NCI-H69 (cell line): ENCODE results near the gene AMDHD2.
A peak's percentile ranks its signal among the peaks of the same experiment; 100 is the strongest.
"Not testable (repeated sequence)": the region's sequence is repeated elsewhere in the genome, so short reads cannot be mapped to it uniquely, and the experiment has no call there.

ENCODE experiments used
- DNase-seq: peaks from one replicate; lab custom pipeline; 2025; lab: John Stamatoyannopoulos, UW

AMDHD2 gene

DNA sequence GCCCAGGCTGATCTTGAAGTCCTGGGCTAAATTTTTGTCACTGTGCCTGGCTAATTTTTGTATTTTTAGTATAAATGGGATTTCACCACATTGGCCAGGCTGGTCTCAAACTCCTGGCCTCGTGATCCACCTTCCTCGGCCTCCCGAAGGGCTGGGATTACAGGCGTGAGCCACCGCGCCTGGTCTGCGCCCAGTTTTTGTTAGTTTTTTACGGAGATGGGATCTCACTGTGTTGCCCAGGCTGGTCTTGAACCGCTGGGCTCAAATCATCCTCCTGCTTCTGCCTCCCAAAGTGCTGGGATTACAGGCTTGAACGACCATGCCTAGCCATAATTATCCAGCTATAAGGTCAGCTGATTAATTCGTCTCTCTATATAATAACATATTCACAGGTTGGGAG is 13.7 kb downstream of the AMDHD2 start:
- no peak for DNase-seq

DNA sequence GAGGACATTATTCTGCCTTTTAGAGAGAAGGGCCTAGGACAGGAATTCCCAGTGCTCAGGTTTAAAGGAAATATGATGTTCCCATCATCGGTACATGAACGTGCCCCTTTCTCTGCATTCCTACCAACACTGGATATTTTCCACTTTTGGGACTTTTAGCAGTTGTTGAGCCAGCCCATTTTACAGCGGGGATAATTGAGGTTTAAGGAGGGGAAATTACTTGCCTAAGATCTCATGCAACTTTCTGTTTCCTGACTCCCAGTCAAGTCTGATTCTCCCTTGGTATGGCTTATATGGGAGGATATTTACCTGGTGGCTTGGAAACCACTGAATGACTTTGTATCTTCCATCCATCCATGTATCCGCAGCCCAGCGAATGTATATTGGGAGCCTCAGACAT is 14.2 kb downstream of the AMDHD2 start:
- DNase-seq, result not testable (repeated sequence)

DNA sequence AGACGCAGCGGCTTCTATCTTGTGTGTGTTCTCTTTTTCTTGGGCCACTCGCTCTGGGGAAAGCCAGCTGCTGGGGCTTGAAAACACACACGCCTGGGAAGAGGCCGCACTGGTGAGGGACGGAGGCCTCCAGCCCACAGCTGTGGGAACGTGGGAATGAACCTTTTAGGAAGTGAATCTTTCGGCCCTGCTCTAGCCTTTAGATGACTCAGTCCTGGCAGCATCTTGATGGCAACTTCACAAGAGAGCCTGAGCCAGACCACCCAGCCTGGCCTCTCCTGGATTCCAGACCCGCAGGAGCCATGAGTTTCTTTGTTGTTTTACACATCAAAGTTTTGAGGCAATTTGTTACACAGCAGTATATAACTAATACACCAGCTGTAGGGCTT is 15.4 kb downstream of the AMDHD2 start:
- DNase-seq, result no peak

DNA sequence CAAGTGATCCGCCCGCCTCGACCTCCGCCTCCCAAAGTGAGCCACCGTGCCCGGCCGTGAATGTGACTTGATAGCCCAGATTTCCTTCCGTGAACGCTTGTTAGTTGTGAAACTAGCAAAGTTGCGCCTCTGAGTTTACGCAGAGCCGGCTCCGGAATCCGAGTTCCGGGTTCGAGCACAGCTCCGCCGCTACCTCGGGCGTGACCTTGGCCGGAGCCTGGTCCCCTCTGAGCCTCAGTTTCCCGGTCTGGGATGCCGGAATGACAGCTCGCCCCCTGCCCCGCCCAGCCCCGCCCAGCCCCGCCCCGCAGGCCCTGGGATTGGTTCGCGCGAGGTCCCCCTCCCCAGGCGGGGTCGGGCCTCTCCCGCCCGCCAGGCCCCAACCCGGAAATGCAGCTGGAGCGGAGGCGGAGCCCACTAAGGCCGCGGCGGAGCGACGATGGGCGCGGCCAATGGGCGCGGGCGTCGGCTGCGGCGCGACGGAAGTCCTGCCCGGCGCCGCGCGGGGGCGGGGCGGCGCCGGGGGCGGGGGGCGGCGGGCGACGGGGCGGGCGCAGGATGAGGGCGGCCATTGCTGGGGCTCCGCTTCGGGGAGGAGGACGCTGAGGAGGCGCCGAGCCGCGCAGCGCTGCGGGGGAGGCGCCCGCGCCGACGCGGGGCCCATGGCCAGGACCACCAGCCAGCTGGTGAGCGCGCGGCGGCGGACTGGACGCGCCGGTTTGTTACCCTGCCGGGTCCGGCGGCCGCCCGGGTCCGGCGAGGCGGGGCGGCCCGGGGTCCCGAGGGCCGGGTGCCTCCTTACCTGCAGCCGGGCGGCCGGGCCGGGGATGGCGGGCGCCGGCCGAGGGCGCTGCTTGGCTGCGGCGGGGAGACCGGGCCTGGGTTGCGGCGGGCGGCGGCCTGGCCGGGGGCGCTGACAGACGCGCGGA is 17.5 kb downstream of the AMDHD2 start, which contains the start of gene PDPK1:
TSS of gene PDPK1 (plus strand) at position 571 of the 929 bp plus-strand sequence. CDS start at position 663, 92 bp downstream.
- peak; percentile 99 for DNase-seq

DNA sequence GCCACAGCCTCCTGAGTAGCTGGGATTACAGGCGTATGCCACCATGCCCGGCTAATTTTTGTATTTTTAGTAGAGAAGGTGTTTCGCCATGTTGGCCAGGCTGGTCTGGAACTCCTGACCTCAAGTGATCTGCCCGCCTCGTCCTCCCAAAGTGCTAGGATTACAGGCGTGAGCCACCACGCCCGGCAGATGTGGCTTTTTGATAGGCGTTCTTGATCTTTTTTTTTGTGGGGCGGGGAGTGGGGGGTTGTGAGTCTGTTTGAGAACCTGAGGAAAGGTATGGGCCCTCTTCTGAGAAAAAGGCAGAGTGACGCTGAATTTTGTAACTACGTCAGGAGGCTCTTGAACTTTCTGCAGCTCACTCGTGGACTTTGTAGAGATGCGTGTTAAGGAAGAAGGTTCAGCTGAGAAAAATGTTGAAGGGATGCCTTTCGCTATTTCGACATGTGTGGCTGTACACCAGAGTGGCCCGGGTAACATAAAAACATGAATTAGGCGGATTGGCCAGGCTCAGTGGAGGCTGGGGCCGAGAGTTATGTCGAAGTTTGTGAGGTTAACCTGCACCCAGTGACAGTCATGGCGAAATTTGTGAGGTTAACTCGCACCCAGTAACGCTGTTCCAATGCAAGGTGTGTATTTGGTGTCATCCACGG is 19.1 kb downstream of the AMDHD2 start:
- DNase-seq, result not testable (repeated sequence)

DNA sequence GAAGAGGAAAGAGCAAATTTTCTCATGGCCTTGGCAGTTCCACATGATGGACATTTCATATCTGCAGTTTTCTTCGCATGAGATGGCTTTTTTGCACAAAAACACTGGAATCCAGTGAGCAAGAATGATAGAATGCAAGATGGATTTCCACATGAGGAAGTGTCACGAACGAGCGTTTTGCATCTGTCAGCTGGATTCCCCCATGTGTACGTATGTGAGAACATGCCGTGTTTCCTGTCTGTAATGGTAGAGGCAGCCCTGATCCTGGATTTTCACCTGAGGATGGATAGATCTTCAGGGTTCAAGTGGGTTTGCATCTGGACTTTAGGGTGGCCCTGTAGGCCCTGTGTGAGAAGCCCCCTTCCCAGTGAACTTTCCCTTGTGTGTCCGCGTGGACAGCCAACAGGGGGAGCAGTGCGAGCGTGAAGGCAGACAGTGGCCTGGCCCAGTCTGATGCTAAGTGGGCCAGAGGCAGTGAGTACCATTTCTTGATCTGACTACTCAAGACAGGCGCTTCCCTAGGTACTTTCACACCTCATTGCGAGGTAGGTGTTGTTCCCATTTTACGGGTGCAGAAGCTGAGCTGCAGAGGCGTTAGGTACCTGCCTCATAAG is 19.8 kb downstream of the AMDHD2 start:
- not testable (repeated sequence) for DNase-seq

DNA sequence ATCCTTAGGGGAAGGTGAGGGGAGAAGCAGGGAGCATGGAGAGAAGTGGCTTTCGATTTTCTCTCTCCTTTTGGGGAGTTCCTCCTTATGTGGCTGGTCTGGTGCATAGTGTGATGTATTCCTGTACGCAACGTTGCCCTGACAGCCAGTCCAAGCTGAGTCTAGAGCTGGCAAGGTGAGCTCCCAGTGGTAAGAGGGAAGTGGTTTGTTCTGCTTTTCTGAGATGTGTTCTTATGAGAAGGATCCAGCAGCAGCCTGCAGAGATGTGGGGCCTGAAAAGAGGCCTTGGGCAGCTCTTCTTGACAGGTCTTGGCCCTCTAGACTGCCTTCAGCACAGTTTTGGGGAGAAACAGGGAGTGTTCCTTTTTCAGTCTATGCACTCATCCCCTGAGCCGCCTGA is 20.7 kb downstream of the AMDHD2 start:
- not testable (repeated sequence) for DNase-seq

DNA sequence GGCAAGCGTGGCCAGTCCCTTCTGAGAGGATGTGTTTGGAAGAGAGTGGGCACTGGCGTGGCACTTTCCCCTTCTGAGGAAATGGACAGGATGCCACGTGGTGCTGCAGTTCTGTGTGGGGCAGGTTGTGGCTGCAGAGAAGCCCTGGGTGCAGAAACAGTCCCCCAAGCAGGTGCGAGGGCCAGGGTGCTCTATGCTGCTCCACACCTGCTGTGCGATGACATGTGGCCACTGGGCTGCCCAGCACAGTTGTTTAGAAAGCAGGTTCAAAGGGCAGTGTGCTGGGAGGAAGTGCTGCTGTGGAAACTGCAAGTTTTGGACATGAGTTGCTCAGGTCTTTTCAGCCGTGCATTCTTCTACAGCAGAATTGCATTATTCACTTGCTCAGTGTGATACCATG is 21.2 kb downstream of the AMDHD2 start:
- DNase-seq, result not testable (repeated sequence)

DNA sequence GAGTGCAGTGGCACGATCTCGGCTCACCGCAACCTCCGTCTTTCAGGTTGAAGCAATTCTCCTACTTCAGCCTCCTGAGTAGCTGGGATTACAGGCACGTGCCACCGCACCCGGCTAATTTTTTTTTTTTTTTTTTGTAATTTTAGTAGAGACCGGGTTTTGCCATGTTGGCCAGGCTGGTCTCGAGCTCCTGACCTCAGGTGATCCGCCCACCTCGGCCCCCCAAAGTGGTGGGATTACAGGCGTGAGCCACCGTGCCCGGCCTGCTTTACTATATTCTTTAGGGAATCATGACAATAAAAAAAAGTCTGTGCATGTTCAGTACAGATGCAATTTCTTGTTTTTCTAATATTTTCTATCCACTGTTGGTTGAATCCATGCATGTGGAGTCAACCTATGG is 23.6 kb downstream of the AMDHD2 start:
- not testable (repeated sequence) for DNase-seq

DNA sequence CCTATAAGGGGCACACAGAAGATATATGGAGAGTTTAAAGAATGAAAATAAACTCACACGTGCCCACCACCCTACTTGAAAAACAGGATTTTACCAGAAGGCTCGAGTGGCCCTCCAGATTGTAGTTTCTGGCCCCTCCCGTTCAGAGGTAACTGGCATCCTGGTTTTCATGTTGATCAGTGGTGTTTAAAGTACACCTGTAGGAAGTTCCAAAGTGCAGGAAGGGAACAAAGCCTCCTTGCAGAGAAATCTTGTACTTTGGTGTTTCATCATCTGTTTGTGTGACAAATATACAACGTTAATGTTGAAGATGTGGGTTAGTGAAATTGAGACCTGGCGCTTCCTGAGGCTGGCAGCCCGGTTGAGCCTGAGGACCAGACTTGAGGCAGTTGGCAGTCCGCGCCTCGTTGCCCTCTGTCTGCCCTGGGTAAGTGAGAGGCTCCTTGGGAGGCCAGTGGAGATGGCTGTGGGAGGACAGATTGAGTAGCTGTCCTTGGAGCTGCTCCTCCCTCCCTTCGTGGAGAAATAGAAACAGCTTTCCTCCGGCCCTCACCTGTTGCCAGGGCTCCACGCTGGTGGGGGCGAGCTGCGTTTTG is 30.2 kb downstream of the AMDHD2 start:
- DNase-seq, result not testable (repeated sequence)

DNA sequence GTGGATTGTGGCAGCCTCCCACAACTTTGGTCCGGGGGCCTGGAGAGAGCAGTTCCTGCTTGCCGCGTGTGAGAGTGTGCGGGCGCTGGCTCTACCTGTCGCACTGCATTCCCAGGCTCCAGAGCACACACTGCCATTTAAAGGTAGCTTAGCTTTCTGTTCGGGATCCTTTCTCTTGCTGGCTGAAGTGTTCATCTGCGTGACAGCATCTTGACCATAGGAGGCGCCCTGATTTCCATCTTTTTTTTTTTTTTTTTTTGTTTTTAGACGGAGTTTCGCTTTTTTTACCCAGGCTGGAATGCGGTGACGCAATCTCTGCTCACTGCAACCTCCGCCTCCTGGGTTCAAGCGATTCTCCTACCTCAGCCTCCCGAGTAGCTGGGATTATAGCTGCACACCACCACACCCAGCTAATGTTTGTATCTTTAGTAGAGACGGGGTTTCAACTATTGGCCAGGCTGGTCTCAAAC is 31.3 kb downstream of the AMDHD2 start:
- not testable (repeated sequence) for DNase-seq

DNA sequence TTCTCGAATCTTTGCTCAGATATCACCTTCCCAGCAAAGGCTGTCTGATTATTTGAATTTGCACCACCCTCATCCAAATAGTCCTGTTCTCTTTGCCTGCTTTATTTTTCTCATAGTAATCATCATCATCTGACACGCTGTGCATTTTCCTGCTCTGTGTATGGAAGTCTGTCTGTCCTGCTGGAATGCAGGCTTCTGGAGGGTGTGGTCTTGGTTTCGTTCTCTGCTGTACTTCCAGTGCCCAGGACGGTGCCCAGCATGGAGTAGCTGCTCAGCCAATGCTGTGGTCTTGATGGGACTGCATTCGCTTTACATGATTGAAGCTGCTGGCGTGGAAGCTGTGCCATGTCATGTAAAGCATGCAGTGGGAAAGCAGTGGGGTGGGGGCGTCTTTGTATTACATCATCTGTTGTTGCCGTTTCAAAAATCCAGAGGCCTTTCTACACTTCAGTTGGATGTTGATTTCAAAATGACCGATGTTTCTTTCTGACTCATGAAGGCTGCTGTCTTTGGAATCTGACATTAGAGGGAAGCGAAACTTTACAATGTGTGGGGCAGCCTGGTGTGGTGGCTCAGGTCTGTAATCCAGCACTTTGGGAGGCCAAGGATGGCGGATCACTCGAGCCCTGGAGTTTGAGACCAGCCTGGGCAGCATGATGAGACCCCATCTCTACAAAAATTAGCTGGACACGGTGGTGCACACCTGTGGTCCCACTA is 34.7 kb downstream of the AMDHD2 start:
- DNase-seq, result not testable (repeated sequence)

DNA sequence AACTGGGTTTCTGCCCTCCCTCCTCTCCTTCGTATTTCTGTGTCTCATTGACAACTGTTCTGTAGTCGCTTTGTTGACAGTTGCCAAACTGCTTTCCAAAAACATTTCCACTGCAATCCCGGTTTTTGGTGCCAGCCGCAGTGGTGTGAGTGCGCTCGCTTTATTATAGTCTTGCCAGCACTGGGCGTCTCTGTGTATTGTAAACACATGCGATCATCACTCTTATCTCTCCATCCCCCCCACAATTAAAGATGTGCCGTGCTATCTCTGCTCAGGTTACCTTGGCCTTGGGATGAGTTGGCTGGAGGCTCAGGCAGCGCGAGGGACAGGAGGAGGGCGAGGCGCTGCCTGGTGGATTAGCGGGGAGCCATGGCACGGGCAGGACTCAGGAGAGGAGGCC is 37.0 kb downstream of the AMDHD2 start:
- not testable (repeated sequence) for DNase-seq

DNA sequence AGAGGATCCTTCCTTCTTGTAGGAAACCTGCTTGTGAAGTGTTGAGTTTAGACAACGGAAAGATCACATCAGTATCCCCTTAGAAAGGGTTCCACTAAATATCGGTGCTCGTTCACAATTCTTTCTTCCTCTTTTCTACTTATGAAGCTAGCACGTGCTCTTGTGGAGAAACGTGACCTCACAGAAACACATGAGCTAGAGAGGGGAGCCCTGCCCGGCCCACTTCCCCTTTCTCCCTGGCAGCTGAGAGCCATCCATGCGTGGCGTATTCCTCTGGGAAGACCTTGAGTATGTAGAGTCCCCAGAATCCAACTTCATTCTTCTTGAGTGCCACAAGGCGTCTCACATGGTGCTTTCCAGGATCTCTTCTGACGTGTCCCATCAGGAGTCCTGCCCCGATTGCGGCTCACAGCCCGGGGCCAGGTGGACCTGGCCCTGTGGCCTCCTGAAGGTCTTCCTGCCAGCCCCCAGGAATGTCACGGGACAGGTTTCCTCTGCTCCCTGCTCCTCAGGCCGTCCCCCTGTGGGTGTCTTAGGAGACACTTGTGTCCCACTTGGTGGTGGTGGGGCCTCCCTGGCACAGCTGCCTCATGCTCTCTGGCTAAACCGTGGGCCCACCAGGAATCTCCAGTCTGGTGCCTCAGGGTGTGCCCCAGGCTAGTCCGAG is 40.1 kb downstream of the AMDHD2 start:
- not testable (repeated sequence) for DNase-seq

DNA sequence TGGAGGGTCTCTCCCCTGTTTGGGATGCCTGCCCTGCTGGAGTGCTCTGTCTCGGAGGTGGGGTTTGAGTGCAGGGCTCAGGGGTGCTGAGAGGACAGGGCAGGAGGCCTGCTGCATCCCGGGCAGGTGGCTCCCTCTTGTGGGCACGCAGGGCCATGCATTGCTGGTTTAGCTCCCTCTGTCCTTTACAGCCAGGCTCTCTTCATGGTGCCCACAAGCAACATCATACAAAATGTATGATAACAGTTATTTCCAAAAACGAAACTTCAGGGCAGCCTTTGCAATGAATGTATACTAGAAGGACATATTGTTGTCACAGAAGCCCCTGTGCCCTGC is 40.6 kb downstream of the AMDHD2 start:
- DNase-seq, result not testable (repeated sequence)

DNA sequence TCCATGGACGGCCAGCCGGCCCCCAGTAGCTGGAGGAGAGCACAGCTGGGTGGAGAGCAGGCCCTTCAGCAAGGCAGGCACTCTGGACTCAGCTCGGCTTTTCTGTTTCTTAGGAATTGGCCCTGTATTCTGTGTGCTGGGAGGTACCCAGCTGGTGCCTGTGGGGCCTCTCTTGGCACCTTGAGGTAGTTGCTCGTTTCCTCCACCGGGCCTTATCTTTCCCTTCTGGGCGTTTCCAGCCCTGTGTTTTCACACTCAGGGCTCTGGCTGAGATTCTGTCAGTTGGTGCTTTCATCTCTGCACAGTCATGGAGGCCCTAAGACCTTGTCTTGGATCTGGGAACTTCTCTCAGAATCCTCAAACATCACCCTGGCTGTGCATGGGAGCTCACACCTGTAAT is 47.3 kb downstream of the AMDHD2 start:
- not testable (repeated sequence) for DNase-seq

DNA sequence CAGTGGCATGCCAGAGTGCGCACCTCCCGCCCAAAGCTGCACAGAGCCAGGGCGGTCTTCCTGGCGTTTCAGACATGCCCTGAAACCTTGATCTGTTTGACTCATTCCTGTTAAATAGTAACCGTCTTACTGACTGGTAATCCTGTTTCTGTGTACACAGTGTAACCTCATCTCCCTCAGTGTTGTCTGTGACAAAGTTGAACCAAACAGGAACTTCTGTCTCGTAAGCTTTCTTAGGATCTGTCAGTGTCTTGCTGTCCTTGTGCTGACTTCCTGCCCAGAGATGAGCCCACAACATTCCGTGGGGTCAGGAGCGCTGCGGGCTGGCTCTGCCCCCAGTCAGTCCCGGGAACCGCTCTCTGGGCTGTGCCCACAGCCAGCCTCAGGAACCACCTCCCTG is 48.4 kb downstream of the AMDHD2 start:
- DNase-seq, result not testable (repeated sequence)

DNA sequence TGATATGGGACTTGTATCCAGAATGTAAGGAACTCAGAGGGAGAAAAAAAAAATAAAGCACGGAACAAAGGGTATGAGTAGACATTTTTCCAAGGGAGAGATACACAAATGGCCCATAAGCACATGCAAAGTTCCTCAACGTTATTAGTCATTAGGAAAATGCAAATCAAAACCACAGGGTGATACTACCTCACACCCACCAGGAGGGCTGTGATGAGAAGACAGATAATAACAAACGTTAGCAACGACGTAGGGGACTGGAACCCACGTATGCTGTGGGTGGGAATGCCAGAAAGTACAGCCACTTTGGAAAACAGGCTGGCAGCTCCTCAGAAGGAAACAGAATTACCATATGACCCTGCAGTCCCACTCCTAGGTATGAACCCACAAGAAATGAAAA is 52.5 kb downstream of the AMDHD2 start:
- not testable (repeated sequence) for DNase-seq

DNA sequence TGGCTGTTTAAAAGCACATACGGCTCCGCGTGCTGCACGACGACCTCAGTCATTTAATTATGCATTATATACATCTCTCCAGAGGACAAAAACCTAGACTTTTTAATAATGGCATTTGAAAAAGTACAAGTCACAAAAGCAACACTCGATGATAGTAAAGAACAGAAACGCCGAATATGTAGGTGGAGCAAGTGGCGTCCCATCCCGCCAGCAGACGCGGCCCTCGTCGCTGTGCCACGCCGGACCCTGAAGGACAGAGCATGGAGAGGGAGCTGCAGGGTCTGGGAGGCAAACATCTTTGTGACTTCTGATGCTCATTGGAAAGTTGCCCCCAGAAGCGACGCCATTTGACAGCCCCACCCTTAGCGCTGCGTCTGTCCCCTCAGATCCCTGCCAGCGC is 55.7 kb downstream of the AMDHD2 start:
- DNase-seq, result not testable (repeated sequence)

DNA sequence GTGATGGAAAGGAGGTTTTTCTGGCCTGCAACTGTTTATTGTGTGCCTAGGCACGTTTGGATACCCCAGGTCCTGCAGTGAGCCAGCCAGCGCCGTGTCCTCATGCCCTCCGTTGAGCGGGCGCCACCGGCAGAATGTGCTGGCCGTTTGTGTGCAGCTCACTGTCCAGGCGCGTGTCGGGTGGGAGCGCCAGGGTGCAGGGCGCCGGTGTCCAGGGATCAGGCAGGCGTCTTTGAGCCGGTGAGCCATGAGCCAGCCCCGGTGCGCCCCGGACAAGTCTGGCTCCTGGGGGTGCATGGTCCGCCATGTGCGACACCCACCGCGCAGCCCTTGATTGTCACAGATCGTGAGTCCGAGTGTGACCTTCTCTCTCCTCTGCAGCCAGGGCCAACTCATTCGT is 56.9 kb downstream of the AMDHD2 start:
- not testable (repeated sequence) for DNase-seq

DNA sequence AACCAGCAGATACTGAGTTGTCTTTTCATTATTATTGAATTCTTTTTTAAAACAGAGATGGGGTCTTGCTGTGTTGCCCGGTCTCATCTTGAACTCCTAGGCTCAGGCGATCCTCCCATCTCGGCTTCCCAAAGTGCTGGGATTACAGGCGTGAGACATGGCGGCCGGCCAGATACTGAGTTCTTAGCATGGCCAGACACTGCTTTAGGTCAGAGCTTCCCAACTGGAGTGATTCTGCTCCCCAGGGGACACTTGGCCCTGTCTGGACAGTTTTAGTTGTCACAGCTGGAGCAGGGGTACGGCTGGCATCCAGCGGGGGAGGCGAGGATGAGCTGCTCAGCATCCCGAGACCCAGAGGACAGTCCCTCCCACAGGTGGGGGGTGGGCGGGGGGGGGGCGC is 58.7 kb downstream of the AMDHD2 start:
- DNase-seq, result not testable (repeated sequence)
